GM19397 (cell line): ENCODE measurements around the gene ANKS1A.
A peak's percentile ranks its signal among the peaks of the same experiment; 100 is the strongest.
"Not testable (repeated sequence)": the region's sequence is repeated elsewhere in the genome, so short reads cannot be mapped to it uniquely, and the experiment has no call there.

Experiments
- ATAC-seq: cut with Tn5 transposase; IDR thresholded peaks from one replicate; pipeline ENCODE4 v1.9.1; 2021; ENCODE audit warnings: mild to moderate bottlenecking, moderate library complexity; ENCODE audit not compliant: unreplicated experiment

Gene ANKS1A

DNA sequence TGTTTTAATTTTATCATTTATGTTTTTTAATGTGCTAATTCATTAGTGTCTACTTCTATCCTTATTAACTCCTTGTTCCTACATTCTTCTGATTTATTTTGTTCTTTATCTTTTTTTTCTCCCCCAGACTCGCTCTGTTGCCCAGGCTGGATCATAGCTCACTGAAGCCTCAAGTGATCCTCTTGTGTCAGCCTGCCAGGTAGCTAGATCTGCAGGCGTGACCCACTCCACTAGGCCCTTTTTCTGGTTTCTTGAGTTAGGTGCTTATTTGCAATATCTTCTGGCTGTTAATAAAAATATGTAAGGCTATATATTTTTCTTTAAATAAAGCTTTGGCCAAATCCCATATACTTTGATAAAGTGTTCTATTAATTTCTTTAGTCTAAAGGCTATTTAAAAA, 4.1 kb upstream of the ANKS1A start:
- ATAC-seq = no peak

- not testable (repeated sequence) for ATAC-seq
Observed at GRCh38 chr6:34885837-34886236, 3.2 kb upstream of the ANKS1A start.

DNA sequence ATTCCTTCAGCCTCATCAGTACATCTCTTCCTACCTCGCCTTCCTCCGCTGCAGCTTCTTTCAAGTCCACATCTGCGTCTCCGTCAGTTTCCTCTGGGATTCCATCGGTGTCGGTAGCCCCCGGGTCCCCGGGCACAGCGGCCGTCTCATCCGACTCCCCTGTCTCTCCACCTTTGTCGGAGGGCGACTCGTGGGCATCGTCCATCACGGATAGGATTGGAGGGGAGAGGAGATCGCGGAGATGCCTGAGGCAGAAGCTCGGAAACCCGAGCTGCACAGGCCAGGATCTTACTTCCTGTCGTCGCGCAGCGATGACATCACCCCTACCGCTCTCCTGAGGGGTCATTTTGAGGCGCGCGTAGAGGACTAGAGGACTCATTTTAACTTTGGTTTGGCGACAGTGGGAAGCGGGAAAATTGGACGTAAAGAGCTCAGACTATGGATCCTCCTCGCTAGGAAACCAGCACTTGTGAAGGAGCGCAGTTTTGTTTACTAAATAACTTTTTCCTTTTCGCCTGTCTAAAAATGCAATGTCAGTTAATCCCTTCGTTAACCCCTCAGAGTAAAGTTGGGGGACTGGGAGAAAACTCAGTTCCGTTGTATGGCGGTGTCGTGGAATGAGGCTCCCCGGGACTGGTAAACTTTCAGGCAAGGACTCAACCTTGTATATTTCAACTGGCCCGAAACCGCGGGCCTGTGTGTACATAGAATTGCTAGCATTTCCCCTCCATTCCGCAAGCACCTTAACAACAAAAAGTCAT, 1.1 kb upstream of the ANKS1A start, which contains the start of gene TAF11:
Gene TAF11 (minus strand): TSS at position 290 of the 761 bp plus-strand sequence. CDS start 85 bp downstream, at position 205.
- ATAC-seq = peak; percentile 75

DNA sequence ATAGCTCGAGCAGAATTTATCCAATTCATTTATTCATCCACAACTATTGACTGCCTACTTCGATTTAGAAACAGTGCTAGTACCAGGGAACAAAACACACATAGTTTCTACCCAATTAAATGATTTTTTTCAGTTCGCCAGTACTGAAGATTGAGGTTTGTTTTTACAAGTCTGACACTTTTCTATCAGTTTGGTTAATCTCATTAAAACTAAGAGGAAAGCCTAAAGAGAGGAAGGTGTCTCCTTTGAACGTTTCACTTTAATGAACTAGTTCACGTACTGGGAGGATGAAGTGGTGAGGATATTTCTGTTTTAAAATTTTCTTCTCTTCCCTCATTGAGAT, 570 bp upstream of the ANKS1A start:
- no peak for ATAC-seq

- ATAC-seq = no peak
Observed at GRCh38 chr6:34890533-34890925, 1.5 kb downstream of the ANKS1A start.

- no peak for ATAC-seq
Observed at GRCh38 chr6:34891296-34891695, 2.2 kb downstream of the ANKS1A start.

- ATAC-seq = no peak
Observed at GRCh38 chr6:34894693-34895092, 5.6 kb downstream of the ANKS1A start.

DNA sequence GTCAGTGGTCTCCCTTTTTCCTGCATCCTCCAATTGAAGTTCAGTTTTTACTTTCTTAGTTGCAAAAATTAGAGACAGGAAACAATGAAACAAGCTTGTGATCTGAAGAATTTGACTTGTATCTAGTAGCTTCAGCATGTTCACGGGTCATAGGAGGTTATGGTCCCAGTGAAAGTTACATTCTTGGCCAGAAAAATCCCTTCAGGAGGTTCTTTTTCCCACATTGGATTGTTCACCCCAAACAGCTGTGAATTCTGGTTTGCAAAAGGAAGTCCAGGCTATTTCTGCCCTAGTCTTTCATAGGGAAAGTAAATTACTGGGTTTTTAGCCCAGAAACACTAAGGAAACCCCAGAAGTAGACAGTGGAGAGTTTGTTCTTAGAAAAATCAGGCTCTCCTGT, 8.1 kb downstream of the ANKS1A start:
- no peak for ATAC-seq

- no peak for ATAC-seq
Observed at GRCh38 chr6:34897716-34898115, 8.7 kb downstream of the ANKS1A start.

GRCh38 chr6:34899748-34900147, 10.7 kb downstream of the ANKS1A start:
- not testable (repeated sequence) for ATAC-seq

DNA sequence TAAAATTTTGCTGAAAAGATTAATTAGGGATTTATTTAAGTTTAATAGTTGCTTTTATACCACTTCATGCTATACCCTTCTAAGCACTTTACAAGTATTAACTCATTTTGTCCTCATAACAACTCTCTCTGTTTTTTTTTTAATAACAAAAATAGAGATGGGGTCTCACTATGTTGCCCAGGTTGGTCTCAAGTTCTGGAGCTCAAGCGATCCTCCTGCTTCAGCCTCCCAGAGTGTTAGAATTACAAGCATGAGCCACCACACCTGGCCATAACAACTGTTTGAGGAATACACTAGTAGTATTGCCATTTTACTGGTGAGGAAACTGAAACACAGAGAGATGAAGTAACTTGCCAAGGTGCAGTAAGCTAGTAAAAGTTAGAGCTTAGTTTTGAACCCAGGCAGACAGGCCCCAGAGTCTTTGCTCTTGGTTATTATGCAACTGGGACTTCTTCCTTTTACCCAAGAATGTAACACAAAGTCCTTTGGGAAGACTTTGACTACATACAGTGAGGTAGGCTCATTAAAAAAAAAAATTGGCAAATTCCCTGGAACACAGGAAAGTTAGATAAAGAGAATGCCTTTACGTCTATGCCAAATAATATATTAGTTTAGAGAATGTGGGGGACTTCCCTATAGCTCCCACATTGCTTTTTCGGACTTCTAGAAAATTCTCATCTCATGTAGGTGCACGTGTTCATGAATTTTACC, 11.4 kb downstream of the ANKS1A start:
- ATAC-seq = no peak

- ATAC-seq = no peak
Observed at GRCh38 chr6:34901930-34902329, 12.9 kb downstream of the ANKS1A start.

DNA sequence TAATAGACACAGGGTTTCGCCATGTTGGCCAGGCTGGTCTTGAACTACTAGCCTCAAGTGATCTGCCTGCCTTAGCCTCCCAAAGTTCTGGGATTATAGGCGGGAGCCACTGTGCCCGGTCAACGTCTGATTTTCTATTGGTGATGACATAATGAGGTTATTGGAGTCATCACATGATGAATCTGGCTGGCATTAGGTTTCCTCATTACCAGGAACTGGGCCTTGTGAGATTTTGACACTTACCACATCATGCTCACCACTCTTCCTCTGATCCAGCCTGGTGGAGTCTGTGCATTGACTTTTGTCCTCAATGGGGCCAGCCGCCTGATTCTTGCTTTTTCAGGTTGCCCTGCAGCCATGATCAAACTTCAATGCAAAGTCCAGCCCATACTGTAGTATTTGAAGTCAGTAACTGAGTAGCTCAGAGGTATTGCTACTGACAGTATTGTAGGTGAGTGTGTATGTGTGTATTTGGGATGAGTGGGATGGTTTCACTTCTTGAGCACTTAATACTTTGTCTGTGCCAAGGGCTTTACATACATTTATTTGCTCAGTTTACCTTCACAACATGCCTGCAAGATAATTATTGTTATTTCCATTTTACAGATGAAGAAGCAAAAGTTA, 16.0 kb downstream of the ANKS1A start:
- no peak for ATAC-seq

DNA sequence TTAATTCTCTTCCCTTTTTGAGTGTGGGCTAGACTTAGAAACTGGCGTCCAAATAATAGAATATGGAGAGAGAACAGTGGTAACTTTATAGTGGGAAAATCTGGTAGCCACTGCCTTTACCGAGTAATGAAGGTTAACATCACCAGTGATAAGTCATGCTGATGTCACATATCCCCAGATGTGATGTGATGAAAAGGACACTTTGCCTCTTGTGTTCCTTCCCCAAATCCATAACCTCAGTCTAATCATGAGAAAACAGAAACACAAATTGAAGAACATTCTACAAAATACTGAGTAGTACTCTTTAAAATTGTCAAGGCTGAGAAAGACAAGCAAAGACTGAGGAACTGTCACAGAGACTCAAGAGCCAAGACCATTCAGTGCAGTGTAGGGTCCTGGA, 17.8 kb downstream of the ANKS1A start:
- no peak for ATAC-seq

DNA sequence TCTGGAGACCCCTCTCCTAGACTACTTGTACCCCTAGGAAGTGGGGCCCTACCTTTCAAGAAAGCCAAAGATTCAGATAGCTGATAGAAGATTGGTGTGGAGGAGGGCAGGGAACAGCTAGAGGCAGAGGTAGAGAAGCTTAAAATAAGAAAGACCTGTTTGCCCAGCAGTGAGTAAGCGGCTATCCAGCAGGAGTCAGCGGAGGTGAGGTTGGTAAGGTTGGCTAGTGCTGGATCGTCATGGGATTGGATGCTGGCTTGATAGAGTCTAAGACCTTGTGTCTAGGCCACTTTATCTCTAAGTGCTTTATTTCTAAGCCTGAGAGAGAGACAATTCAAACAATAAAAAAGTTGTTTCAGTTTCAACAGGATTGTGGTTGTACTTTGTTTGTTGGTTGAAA, 19.1 kb downstream of the ANKS1A start:
- ATAC-seq = no peak

DNA sequence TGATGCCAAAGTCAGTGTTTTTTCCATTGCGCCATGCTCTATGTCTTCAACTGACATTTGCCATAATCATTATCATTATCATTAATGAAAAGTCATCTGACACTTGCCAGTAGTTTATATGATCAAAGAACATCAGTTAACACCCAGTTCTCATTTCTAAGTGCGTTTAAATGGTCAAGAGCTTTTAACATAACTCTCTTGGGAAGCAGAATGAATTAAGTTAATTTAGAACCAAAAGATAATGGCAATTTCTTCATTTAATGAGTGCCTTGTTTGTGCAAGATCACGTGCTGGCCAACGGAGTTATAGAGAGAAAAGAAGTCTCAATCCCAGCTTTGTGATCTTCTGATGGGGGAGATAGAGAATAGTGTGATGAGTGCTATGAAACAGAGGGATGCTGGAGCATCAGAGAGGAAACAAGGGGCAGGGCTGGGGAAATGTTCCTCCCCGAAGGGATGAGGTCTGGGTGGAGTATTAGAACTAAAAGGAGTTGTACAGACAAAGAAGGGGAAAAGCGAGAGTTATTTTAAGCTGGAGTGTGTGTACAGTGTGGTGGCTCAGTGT, 20.3 kb downstream of the ANKS1A start:
- no peak for ATAC-seq

DNA sequence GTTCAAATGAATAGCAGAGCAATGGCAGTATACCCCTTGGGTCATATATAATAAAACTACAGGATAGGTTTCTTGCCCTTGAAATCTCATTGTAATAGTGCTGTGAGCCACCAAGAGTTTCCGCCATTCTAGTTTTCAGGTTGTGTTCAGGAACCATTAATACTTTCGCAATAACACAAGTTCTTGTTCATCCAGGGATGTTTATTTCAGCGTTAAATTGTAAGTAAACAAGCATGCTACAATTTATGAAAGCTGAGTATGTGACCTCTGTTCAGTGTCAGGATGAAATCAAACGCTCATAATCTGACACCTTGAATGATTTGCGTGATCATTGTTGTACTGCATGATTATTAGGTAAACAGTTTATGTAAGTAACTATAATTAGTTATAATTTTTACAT, 22.8 kb downstream of the ANKS1A start:
- ATAC-seq = no peak

- ATAC-seq = no peak
Observed at GRCh38 chr6:34912715-34913464, 23.8 kb downstream of the ANKS1A start.

- no peak for ATAC-seq
Observed at GRCh38 chr6:34914358-34914757, 25.3 kb downstream of the ANKS1A start.

- no peak for ATAC-seq
Observed at GRCh38 chr6:34916348-34916967, 27.4 kb downstream of the ANKS1A start.
